Lower leg skin (tissue), 3 donors: ENCODE results near the gene SHISA5.

Experiments
- CTCF ChIP-seq, 3 donors: fragments of 450-650 bp; IDR thresholded peaks; one replicate each; pipeline ENCODE4 v1.5.1; 2016; ENCODE audit warnings: antibody characterized with exemption in 3 of 3, mild to moderate bottlenecking in 3 of 3, moderate library complexity in 2 of 3
- POLR2A ChIP-seq, 2 donors: fragments of 450-650 bp; IDR thresholded peaks; one replicate each; pipeline ENCODE4 v1.6.1; 2016 to 2017; ENCODE audit warnings: antibody characterized with exemption in 2 of 2, mild to moderate bottlenecking in 1 of 2, moderate library complexity in 1 of 2

- no peak for TF ChIP-seq CTCF (IDR thresholded peaks at IDR 0.05)
- TF ChIP-seq POLR2A (IDR thresholded peaks at IDR 0.05) = no peak
Measured at GRCh38 chr3:48502121-48502520, 1.9 kb downstream of the SHISA5 start.
